Thymus (tissue), 11 donors: ENCODE measurements around the gene ETF1. TPM values are rescaled to one million over a fixed set of nuclear protein-coding genes. Genes with fewer than 3 reads are reported as not detected.
"Not testable (repeated sequence)": the region's sequence is repeated elsewhere in the genome, so short reads cannot be mapped to it uniquely, and the experiment has no call there.

Experiments
- DNase-seq, 9 donors: peaks; one replicate each; pipeline ENCODE4 v3.0.0-alpha.2; 2013; ENCODE audit warnings: low spot score in 9 of 9, low read depth in 6 of 9, missing footprints in 1 of 9
- H3K27ac ChIP-seq, 2 donors: one replicate each; pipeline ENCODE4 v1.5.1; 2013; ENCODE audit warnings: control low read depth in 1 of 2, low read depth in 1 of 2, low read length in 1 of 2, mild to moderate bottlenecking in 1 of 2, moderate library complexity in 1 of 2
- H3K27me3 ChIP-seq, 2 donors: one replicate each; pipeline ENCODE4 v1.5.1; 2013; ENCODE audit warnings: low read length in 1 of 2; ENCODE audit not compliant: control insufficient read depth in 2 of 2, insufficient read depth in 1 of 2
- H3K36me3 ChIP-seq, 2 donors: one replicate each; pipeline ENCODE4 v1.5.1; 2013; ENCODE audit warnings: low read length in 1 of 2, mild to moderate bottlenecking in 1 of 2, moderate library complexity in 1 of 2; ENCODE audit not compliant: control insufficient read depth in 2 of 2, insufficient read depth in 2 of 2
- H3K4me1 ChIP-seq, 2 donors: one replicate each; pipeline ENCODE4 v1.5.1; 2013; ENCODE audit warnings: low read length in 2 of 2; ENCODE audit not compliant: control insufficient read depth in 2 of 2, insufficient read depth in 2 of 2
- H3K4me3 ChIP-seq, 2 donors: one replicate each; pipeline ENCODE4 v1.5.1; 2013; ENCODE audit warnings: low read length in 2 of 2, control low read depth in 1 of 2, mild to moderate bottlenecking in 1 of 2
- H3K9me3 ChIP-seq, 2 donors: one replicate each; pipeline ENCODE4 v1.5.1; 2013; ENCODE audit warnings: low read length in 1 of 2, mild to moderate bottlenecking in 1 of 2; ENCODE audit not compliant: control insufficient read depth in 2 of 2, insufficient read depth in 1 of 2
- WGBS: extraction: QIAGEN DNeasy Blood & Tissue Kit; methylation state at CpG from one replicate; pipeline ENCODE4 v1.1.7; 2013; 5-methylcytosine and 5-hydroxymethylcytosine counted together
- polyA plus RNA-seq: library from polyadenylated mRNA; stranded (reverse); fragments of 200-250 nt; gene quantifications from one replicate; pipeline ENCODE4 v1.2.3, GENCODE V29; 2013
- total RNA-seq: library from RNA; stranded (reverse); fragments of 120-200 nt; gene quantifications from one replicate; pipeline ENCODE4 v1.2.4, GENCODE V29; 2013
- donor health status: healthy.

The ETF1 gene
- total and polyA plus RNA-seq, 2 donors: 54.8 to 56.8 TPM

DNA sequence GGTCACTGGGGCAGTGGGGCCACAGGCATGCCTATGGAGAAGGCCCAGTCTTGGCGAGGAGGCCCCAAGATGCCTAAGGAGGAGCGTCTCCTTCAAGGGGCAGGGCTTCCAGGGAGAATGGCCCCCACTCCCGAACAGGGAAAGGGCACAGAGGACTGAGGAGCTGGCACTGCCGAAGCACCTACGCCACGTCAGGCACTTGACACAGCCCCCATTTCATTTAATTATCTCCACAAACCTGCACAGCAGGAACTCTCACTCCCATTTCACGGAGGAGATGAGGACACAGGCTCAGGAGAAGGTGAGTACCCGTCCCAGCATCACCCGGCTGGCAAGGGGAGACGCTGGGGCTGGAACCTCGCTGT, 51.8 kb downstream of the ETF1 start:
- H3K36me3 ChIP-seq: no peaks in the 10 kb centered on the region
- DNase-seq: no peak
- 65% methylated on average over 11 of the region's 11 CpGs for WGBS
- H3K4me1 ChIP-seq: peaks cover 12 to 27% of the 10 kb centered on the region in 2 donors
- peaks cover 14 to 43% of the 10 kb centered on the region in 2 donors for H3K27me3 ChIP-seq
- peak overlapping the region; percentile 41 to 71 for H3K4me3 ChIP-seq
- H3K9me3 ChIP-seq: peaks cover 0 to 3% of the 10 kb centered on the region in 2 donors
- H3K27ac ChIP-seq: peak overlapping the region in 1 of 2 donors; percentile 38

DNA sequence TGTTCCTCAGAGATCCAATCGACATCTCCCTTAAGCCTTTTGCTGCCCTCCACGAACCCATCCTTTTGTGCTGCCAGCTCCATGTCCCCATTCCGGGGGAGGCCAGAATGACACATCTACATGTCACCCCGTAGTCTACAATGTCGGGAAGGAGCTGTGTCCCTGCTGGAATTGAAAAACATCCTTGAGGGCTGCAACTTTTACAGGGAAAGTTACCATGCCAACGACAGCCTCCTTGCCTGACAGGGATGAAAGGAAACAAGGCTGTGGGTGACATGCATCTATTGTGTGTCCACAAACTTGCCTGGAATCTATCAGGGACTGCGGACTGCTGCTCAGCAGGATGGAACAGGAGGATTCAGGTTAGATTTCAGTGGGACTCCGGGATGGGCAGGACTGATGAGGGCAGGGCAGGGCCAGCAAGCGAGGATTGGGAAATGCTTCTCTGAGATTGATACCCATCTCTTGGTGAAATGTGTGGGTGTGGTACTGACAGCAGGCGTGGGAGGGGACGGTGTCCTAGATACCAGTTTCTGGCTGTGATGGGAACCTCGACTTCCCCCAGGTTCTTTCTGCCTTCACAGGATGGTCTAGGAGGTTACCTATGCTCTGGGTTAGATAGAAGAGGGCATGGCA, 52.3 kb downstream of the ETF1 start:
- no peak for DNase-seq
- 91% methylated on average over 12 of the region's 12 CpGs for WGBS
- no peaks in the 10 kb centered on the region for H3K36me3 ChIP-seq
- peaks cover 12 to 27% of the 10 kb centered on the region in 2 donors for H3K4me1 ChIP-seq
- peaks cover 0 to 3% of the 10 kb centered on the region in 2 donors for H3K9me3 ChIP-seq
- H3K27ac ChIP-seq: no peak overlapping the region
- no peak overlapping the region for H3K4me3 ChIP-seq
- H3K27me3 ChIP-seq: peaks cover 14 to 43% of the 10 kb centered on the region in 2 donors

GRCh38 chr5:138489683-138490061, 53.4 kb downstream of the ETF1 start:
- Histone ChIP-seq H3K4me1 (peaks cover 12 to 27% of the 10 kb centered on the region in 2 donors), H3K27ac (no peak overlapping the region), H3K9me3 (peaks cover 0 to 3% of the 10 kb centered on the region in 2 donors), H3K4me3 (no peak overlapping the region), H3K36me3 (no peaks in the 10 kb centered on the region), H3K27me3 (peaks cover 14 to 43% of the 10 kb centered on the region in 2 donors)
- WGBS: 85% methylated on average over 5 of the region's 5 CpGs
- DNase-seq: no peak

GRCh38 chr5:138488481-138488945, 54.5 kb downstream of the ETF1 start:
- Histone ChIP-seq H3K27me3 (peaks cover 14 to 43% of the 10 kb centered on the region in 2 donors), H3K36me3 (no peaks in the 10 kb centered on the region), H3K4me1 (peaks cover 12 to 23% of the 10 kb centered on the region in 2 donors), H3K4me3 (no peak overlapping the region), H3K9me3 (peaks cover 0 to 3% of the 10 kb centered on the region in 2 donors), H3K27ac (no peak overlapping the region)
- DNase-seq: no peak
- WGBS: 92% methylated on average over 5 of the region's 5 CpGs

DNA sequence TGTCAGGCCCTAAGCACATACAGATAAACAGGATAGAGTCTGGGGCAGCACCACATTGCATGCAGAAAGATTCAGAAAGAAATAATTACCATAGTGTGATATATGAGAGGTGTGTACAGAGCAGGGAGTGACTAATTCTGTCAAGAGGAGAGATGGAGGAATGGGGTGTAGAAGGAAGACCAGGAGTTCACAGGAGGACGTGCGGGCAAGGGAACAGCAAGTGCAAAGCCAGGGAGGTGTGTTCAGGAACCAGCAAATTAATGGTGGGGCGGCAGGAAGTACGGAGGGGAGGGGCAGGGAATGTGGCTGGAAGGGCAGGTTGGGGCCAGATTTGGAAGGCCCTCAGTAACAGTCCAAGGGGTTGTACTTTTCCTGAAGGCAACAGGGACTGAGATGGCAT, 60.4 kb downstream of the ETF1 start:
- no peak for DNase-seq
- H3K4me1 ChIP-seq: no peaks in the 10 kb centered on the region
- H3K27ac ChIP-seq: no peak overlapping the region
- H3K36me3 ChIP-seq: no peaks in the 10 kb centered on the region
- peaks cover 2 to 3% of the 10 kb centered on the region in 2 donors for H3K27me3 ChIP-seq
- H3K4me3 ChIP-seq: no peak overlapping the region
- H3K9me3 ChIP-seq: no peaks in the 10 kb centered on the region
- WGBS: 80% methylated on average over 4 of the region's 4 CpGs

GRCh38 chr5:138476918-138477317, 66.1 kb downstream of the ETF1 start:
- Histone ChIP-seq H3K36me3 (no peaks in the 10 kb centered on the region), H3K9me3 (no peaks in the 10 kb centered on the region), H3K27ac (no peak overlapping the region), H3K4me3 (no peak overlapping the region), H3K4me1 (no peaks in the 10 kb centered on the region), H3K27me3 (peaks cover 0 to 3% of the 10 kb centered on the region in 2 donors)
- DNase-seq: no peak
- WGBS: 96% methylated on average over 7 of the region's 7 CpGs

GRCh38 chr5:138473151-138473550, 69.9 kb downstream of the ETF1 start:
- WGBS: 97% methylated on average over 5 of the region's 5 CpGs
- not testable (repeated sequence) for H3K27ac ChIP-seq, DNase-seq, H3K4me3 ChIP-seq, H3K9me3 ChIP-seq, H3K4me1 ChIP-seq, H3K27me3 ChIP-seq, H3K36me3 ChIP-seq

GRCh38 chr5:138472353-138472752, 70.7 kb downstream of the ETF1 start:
- H3K4me3 ChIP-seq: no peak overlapping the region
- peaks cover 0 to 9% of the 10 kb centered on the region in 2 donors for H3K27me3 ChIP-seq
- peaks cover 5 to 6% of the 10 kb centered on the region in 2 donors for H3K36me3 ChIP-seq
- 72% methylated on average over 6 of the region's 6 CpGs for WGBS
- H3K9me3 ChIP-seq: no peaks in the 10 kb centered on the region
- H3K27ac ChIP-seq: no peak overlapping the region
- H3K4me1 ChIP-seq: peaks cover 6 to 9% of the 10 kb centered on the region in 2 donors
- no peak for DNase-seq

DNA sequence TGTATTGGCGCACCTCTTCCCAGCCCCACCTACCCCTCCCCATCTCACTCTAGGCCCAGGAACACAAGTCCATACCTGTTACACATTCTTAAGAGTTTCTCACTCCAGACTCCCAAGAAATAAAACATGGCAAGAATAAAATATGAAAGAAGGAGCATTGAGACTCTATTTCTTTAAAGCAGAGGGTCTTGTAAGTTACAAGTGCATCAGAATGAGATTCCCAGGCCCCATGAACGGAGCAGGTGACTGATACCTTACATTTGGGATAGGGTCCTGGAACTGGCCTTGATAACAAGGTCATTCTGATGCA, 72.0 kb downstream of the ETF1 start:
- DNase-seq: no peak
- Histone ChIP-seq H3K27me3 (peaks cover 0 to 22% of the 10 kb centered on the region in 2 donors), H3K27ac (no peak overlapping the region), H3K4me1 (peaks cover 11 to 21% of the 10 kb centered on the region in 2 donors), H3K4me3 (no peak overlapping the region), H3K9me3 (no peaks in the 10 kb centered on the region), H3K36me3 (peaks cover 11 to 12% of the 10 kb centered on the region in 2 donors)
- 94% methylated on average over 2 of the region's 2 CpGs for WGBS
